COLO668 (cell line): Measurements from ENCODE around the gene LRFN2.

Experiments
- DNase-seq: peaks from one replicate; lab custom pipeline; 2025; ENCODE audit not compliant: unreplicated experiment; lab: John Stamatoyannopoulos, UW

LRFN2 gene

GRCh38 chr6:40545954-40546353, 41.2 kb downstream of the LRFN2 start:
- DNase-seq: no peak

GRCh38 chr6:40543776-40544175, 43.4 kb downstream of the LRFN2 start:
- no peak for DNase-seq

GRCh38 chr6:40543146-40543545, 44.0 kb downstream of the LRFN2 start:
- DNase-seq: peak; percentile 18

DNA sequence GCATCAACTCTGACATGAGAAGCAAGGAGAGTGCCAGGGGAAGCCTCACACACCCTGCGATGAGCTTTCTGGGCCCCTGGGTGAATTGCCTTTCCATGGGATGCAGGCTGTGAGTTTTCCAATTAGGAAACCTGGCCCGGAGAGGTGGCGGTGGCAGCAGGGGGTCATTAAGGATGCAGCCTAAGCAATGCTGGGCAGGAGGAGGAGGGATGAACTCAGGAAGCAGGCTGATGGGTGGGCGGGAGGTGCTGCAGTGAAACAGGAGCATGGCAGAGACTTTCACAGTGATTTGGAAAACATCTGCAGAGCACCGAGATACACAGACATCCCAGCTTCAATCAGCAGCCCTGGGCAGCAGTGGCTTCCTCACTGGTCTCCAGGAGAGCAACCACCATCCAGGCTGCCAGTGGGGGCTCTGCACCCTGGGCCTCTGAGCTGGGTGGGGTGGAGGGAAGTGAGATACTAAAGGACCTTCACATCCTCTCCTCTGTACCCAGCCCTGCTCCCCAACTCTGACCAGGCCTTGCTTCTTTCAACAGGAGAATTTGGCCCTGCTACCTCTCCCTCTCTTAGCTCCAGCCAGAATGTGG, 44.9 kb downstream of the LRFN2 start:
- no peak for DNase-seq

GRCh38 chr6:40541556-40542174, 45.5 kb downstream of the LRFN2 start:
- no peak for DNase-seq

DNA sequence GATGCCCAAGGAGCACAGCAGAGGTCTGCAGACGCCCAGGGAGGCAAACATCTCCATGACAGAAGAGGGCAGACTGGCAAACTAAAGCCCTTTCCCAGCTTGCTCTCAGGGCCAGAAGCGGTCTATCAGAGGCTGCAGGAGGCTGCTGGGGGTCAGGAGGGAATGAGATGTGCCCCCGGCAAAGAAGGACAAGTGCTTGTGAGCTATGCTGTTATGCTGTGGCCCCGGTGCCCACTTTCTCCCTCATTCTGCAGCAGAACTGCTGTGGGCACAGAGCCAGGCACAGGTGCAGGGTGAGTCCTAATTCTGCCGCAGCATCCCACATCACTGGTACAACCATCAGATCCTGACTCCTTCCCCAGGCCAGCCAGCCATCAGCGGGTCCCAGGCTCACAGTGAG, 46.4 kb downstream of the LRFN2 start:
- DNase-seq: no peak

DNA sequence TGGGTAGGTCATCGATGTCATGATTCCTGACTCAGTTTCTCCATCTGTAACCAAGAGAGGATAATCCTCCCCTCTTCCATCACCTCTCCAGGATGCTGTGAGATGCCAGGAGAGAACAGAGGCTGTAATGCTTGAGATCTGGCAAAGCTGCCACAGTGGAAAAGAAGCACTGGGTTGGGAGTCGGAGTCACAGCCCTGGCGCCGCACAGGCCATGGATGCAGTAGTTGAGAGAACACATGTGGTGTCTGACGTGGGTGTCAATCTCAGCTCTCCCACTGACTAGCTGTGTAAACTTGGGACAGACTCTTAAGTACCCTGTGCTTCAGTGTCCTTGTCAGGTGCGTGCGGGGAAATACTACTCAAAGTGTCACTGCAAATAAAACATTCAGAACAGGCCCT, 47.3 kb downstream of the LRFN2 start:
- no peak for DNase-seq

DNA sequence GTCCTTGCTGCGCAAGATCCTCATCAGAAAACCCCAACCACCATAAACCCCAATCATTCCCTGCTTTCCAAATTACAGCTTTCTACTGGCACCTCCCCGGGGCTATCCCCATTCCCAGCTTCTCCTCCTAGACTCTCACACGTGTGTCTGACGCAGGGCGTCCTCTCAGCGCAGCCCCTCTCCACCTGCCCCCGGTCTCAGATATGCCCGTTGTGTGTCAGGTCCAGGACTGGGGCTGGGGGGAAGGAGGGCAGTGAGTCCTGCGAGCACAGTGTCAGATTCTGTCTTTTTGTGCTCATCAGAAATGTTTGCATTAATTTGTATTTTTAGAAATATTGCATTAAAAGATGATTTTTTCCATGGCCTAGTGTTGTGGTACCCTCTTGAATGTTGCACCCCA, 48.6 kb downstream of the LRFN2 start:
- no peak for DNase-seq

GRCh38 chr6:40537446-40537845, 49.7 kb downstream of the LRFN2 start:
- no peak for DNase-seq

GRCh38 chr6:40536442-40536841, 50.7 kb downstream of the LRFN2 start:
- no peak for DNase-seq

DNA sequence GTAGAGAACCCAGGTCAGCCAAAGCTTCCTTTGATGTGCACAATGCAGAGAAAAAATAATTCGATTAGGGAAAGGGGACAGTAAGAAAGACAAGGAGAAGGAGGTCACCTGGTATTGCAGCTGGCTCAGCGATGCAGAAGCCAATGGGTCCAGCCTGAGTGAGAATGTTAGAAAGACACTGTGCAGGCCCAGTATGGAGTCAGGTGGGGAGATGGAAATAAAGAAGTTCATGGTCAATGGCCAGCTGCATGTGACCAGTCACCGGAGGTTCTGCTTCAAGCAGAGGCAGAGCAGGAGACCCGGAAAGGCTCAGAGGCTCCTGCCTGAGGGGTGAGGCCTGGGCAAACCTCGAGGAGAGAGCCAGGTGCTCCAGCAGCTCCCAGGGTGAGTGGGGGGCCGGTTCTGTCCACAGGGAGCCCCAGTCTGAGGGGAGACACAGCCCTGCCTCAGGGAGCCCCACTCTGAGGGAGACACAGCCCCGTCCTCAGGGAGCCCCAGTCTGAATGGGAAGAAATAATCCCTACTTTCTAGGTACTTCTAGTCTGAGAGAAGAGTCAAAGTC, 51.3 kb downstream of the LRFN2 start:
- DNase-seq: no peak

- no peak for DNase-seq
These were observed 51.9 kb downstream of the LRFN2 start for GRCh38 chr6:40535110-40535818.

DNA sequence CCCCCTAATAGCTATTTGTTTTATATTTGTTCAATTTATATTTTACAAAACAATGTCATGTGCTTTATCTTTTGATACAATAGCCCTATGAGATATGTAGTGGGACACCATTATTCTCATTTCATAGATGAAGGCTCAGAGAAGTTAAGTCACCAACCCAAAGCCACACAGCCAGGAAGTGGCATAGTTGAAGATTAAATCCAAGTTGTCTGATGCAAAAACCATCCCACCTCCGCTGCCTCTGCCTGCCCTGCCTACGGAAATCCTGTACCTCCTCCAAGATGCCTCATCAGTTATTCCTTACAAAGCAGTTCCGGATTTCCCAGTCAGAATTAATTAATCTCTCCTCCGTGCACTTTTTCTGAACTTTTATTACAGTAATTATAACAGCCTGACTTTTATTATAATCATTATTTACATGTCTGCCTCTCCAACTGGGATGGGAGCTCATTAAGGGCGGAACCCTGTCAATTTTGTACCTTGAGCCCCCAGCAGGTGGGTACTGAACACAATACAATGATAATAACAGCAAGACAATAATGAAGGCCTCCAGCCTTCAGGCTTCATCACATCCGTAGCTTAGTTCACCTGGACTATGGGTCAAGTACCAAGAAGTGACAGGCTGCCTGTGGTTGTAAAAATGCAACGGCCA, 54.7 kb downstream of the LRFN2 start:
- peak; percentile 3 for DNase-seq

DNA sequence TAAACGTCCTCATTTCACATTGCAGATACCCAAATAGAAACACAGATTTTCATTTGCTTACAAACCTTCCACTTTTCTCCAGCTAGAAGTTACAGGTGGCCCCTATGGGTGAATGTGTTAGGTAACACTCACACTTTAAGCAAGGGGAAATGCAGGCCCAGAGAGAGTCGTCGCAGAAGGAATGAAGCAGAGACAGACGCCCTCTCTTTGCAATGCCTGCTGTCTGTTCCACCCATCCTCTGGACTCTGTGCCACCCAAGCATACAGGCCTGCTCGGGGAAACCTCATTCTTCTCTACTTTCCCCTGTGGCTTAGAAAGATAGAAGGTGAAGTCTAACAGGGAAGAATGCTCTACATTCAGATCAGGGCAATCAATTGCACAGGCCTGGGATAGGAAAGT, 57.2 kb downstream of the LRFN2 start:
- no peak for DNase-seq

- DNase-seq: no peak
These were observed 58.1 kb downstream of the LRFN2 start for GRCh38 chr6:40529040-40529439.

GRCh38 chr6:40528051-40528450, 59.1 kb downstream of the LRFN2 start:
- no peak for DNase-seq

- no peak for DNase-seq
These were observed 61.1 kb downstream of the LRFN2 start for GRCh38 chr6:40526036-40526435.

- DNase-seq: no peak
These were observed 62.2 kb downstream of the LRFN2 start for GRCh38 chr6:40524797-40525585.

GRCh38 chr6:40523505-40524172, 63.5 kb downstream of the LRFN2 start:
- DNase-seq: no peak

DNA sequence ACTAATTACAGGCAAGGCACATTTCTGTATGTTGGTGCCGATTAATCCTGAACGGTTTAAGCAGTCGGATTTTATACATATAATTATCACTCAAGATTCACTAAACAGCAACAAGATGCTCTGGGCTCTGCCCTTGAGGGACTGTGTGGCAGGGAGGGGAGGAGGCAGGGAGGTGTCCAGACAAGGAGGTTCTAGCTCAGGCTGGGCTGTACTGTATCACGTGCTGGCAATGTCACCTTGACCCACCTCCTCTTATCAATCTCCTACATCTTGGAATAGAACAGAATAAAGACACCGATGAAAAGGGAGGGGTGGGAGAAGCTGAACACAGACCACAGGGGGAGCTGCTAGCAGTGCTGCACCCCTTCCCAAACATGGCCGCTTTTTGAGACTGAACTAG, 65.7 kb downstream of the LRFN2 start:
- DNase-seq: no peak
